Activated CD4-positive, CD25-positive, alpha-beta regulatory T cell treated with anti-CD3 and anti-CD28 coated beads, Interleukin-2, amount 50 U/mL, for 24 hours (primary cell): ENCODE data around the gene LINGO3.
A peak's percentile ranks its signal among the peaks of the same experiment; 100 is the strongest.

Source experiments
- ATAC-seq, 2 donors: fragments of 150-1000 bp; cut with Tn5 transposase; one replicate each; pipeline ENCODE4 v1.10.0; 2021; ENCODE audit warnings: mild to moderate bottlenecking in 1 of 2, moderate library complexity in 1 of 2

The LINGO3 gene

DNA sequence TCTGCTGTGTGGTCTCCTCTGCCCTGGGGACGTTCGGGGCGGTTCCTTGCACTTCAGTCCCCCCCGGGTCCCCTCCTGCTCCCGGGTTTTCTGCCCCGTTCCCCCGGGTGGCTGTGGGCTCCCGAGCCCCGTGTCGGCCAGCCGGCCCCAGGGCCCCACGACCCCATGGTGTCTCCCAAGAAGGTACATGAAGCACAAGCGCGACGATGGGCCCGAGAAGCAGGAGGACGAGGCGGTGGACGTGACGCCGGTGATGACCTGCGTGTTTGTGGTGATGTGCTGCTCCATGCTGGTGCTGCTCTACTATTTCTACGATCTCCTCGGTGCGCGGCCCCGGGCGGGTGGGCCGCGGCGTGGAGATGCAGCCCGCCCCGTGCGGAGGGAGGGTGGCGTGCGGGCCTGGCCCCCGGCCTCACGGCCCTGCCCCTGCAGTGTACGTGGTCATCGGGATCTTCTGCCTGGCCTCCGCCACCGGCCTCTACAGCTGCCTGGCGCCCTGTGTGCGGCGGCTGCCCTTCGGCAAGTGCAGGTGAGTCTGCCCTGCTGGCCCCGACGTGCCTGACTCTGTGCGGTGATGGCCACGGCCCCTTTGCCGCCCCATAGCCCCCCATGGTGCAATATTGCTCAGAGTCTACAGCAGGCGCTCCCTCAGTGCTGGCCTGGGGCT is 31.8 kb upstream of the LINGO3 start:
- ATAC-seq: no peak

DNA sequence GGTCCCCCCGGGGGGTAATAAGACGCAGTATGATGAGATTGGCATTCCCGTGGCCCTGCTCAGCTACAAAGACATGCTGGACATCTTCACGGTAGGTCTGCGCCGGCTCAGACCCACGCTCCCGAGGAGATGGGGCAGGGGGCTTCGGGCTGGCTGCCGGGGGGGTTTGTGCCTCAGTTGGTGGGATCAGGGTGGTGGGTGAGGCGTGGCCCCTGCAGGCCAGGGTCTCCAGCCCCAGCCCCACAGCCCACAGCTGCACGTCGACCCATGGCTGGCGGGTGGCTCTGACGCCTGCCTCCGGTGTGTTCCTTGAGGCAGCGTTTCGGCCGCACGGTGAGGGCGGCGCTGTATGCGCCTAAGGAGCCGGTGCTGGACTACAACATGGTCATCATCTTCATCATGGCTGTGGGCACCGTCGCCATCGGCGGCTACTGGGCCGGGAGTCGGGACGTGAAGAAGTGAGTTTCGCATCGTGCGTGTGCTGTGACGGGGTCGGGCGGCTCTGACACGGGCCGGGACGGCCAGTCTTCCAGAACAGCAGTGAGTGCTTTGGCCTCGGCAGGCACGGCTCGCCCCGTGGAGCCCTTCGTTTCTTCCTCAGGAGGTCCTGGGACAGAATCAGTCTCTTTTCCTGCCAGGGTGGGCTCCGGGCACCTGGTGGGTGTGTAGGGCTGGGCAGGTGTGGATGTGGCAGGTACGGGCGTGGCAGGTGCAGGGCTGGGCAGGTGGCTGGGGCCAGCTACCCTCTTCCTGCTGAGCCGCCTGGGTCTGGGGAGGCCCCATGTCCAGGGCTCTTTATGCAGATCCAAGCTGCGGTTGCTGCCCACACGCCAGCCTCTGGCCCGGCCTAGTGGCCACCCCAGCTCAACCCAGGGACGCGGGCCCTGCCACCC is 31.0 kb upstream of the LINGO3 start:
- no peak for ATAC-seq

DNA sequence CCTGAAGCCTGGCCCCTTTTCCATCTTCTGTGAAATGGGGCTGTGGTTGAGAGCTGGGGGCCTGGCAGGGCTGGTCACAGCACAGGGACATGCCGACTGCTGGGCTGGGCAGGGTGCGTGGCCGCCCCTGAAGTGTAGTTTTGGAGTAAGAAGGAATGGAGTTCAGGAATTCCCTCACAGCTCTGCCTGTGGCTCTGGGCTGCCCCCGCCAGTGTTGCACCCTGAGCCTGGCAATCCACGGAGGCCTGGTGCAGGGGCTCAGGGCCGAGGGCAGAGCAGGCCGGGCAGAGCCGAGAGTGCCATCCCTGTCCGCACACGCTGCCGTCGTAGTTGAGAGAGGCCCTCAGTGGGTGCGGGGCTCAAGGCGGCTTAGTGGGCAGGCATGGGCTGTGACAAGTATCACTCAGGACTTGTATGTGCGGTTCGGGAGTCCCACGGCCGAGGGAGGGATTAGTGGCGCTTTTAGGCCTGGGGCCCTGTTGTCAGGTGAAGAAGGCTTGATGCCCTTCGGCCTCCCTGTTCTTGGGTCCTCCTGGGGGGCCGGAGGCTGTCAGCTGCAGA is 30.2 kb upstream of the LINGO3 start:
- no peak for ATAC-seq

DNA sequence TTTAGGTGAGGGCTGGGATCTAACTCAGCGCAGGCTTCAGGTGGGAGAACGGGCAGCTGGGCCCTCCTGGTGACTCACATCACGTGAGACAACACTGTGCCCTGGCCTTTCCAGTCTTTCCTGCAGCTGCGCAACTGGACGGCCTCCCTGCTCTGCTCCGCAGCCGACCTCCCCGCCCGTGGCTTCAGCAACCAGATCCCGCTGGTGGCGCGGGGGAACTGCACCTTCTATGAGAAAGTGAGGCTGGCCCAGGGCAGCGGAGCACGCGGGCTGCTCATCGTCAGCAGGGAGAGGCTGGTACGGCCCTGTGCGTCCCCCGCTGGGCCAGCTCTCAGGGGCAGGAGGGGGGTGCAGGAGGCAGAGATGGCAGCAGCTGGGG is 29.4 kb upstream of the LINGO3 start:
- ATAC-seq: peak in 1 of 2 donors; percentile 31

DNA sequence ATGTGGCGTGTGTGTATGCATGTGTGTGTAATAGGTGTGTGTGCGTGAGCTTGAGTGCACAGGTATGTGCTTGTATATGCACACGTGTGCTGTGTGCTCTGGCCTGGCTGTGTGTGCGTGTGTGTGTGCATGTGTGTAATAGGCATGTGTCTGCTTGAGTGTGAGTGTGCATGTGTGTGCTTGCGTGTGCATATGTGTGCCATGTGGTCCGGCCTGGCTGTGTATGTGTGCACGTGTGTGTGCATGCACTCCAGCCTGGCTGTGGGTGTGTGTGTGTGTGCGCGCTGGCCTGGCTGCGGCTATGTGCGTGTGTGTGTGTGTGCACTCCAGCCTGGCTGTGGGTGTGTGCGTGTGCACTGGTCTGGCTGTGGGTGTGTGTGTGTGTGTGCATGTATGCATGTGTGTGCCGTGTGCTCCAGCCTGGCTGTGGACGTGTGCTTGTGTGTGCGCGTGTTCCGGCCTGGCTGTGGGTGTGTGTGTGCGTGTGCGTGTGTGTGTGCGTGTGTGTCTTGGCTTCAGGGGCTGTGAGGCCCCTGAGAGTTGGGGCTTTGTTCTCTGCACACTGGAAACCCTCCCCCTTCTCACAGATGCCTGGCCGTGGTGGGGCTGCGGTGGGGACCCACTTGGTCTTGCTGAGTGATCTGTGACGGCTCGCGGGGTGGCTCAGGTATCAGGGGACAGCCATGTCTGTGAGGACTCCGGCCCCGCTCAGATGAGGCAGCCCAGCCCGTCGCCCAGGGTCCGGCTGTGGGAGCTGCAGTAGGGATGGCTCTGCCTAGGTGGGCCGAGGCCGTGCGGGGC is 28.8 kb upstream of the LINGO3 start:
- ATAC-seq: no peak

DNA sequence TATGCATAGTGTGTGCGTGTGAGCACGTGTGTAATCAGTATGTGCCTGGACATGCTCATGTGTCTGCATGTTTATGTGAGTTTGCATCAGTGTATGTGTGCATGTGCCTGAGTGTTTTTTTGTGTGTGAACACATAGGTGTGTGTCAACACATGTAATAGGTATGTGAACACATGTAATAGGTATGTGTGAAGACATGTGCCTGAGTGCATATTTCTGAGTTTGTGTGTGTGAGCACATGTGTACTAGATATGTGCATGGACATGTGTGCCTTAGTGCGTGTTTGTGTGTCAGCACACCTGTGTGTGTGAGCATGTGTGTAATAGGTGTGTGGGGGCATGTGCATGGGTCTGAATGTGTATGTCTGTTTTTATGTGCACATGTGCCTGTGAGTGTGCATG is 27.9 kb upstream of the LINGO3 start:
- no peak for ATAC-seq

DNA sequence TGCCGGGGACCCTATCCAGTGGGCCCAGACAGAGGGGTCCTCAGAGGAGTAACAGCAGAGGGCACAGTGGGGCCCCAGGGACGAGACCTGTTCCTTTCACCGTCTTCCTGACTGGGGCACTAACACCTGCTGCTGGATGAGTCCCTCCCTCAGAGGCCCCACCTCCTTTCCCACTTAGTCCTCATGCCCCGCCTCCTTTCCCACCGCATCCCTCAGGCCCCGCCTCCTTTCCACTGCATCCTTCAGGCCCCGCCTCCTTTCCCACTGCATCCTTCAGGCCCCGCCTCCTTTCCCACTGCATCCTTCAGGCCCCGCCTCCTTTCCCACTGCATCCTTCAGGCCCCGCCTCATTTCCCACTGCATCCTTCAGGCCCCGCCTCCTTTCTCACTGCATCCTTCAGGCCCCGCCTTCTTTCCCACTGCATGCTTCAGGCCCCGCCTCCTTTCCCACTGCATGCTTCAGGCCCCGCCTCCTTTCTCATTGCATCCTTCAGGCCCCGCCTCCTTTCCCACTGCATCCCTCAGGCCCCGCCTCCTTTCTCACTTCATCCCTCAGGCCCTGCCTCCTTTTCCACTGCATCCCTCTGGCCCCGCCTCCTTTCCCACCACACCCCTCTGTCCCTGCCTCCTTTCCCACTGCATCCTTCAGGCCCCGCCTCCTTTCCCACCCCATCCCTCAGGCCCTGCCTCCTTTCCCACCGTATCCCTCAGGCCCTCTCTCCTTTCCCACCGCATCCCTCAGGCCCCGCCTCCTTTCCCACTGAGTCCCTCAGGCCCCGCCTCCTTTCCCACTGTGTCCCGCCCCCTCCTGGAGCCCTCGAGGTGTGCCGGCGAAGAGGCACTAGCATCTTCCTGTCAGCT is 27.3 kb upstream of the LINGO3 start:
- no peak for ATAC-seq

DNA sequence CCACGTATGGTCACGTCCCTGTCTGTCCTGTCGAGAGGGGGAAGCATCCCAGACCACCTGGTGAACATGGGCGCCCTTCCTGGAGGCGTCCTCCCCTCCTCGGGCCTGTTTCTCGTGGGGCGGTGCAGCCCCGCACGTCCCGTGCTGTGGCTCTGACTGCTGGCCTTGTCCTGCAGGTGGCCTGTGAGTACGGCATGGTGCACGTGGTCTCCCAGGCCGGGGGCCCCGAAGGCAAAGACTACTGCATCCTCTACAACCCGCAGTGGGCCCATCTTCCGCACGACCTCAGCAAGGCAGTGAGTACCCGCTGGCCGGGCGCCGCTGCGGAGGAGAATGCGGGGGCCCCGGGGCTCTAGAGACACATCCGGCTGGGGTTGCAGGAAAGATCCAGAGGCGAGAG is 26.5 kb upstream of the LINGO3 start:
- ATAC-seq: no peak

DNA sequence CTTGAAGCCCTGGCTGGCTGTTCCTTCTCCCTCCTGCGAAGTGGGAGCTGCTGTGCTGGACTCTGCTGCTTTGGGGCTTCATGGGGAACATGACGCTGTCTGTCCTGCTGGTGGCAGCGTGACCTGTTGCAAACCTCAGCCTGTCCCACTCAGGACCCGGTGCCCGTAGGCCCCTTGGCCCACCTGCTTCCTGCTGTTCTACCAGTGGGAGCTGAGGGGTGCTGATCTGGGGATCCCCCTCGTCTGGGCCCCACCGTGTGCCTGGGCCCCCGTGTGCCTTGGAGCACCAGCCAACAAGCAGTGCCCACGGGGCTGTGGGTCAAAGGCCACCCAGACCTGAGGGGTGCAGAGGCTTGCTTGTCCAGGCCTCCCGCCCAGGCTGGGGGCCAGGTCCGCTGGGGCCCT is 25.9 kb upstream of the LINGO3 start:
- no peak for ATAC-seq

DNA sequence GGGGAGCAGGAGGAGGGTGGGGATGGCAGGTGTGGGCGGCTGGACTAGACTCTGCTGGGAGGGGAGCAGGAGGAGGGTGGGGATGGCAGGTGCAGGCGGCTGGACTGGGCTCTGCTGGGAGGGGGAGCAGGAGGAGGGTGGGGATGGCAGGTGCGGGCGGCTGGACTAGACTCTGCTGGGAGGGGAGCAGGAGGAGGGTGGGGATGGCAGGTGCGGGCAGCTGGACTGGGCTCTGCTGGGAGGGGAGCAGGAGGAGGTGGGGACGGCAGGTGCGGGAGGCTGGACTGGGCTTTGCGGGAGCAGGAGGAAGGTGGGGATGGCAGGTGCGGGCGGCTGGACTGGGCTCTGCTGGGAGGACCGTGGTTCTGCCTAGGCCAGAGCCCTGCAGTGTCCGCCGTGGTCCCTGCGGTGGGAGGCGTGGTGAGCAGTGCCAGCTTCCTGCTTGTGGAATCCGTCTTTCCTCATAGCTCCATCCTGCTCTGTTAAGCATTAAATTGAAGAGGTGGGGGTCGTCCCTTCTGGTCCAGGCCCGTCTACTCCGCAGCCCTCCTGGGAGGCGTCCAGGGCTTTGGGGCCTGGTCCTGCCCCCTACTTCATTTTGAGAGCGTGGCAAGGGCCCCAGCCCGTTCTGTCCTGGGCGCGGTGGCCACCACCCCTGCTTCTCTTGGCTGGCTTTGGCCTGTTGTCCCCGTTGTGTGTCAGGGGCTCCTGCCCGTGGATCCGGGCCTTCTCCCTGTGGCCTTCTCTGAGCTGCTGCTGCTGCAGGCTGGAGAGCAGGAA is 25.3 kb upstream of the LINGO3 start:
- ATAC-seq: no peak

DNA sequence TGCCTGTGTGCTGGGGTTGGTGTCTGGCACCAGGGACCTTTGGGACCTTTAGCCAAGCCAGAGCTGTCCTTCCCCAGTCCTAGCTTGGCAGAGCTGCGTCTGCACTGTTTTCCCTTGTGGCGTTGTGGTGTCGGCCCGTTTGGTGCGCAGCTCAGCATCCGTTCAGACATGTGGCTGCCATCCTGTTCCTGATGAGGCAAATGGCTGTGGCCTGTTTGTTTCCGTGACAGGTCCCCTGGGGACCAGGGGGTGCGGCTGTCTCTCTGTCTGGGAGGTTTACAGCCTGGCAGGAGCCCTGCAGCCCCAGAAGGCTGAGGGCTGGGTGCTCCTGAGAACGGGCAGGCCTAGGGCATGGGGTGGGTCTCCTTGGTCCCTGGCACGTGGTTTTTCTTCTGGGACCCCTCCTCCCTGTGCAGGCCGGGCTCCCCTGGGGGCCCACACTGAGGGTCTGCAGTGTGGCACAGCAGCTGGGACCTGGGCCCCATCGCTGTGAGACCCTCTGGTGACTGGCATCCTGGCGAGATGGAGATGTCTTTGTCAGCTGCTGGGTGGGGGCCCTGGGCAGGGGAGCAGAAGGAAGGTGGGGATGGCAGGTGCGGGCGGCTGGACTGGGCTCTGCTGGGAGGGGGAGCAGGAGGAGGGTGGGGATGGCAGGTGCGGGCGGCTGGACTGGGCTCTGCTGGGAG is 24.5 kb upstream of the LINGO3 start:
- no peak for ATAC-seq

DNA sequence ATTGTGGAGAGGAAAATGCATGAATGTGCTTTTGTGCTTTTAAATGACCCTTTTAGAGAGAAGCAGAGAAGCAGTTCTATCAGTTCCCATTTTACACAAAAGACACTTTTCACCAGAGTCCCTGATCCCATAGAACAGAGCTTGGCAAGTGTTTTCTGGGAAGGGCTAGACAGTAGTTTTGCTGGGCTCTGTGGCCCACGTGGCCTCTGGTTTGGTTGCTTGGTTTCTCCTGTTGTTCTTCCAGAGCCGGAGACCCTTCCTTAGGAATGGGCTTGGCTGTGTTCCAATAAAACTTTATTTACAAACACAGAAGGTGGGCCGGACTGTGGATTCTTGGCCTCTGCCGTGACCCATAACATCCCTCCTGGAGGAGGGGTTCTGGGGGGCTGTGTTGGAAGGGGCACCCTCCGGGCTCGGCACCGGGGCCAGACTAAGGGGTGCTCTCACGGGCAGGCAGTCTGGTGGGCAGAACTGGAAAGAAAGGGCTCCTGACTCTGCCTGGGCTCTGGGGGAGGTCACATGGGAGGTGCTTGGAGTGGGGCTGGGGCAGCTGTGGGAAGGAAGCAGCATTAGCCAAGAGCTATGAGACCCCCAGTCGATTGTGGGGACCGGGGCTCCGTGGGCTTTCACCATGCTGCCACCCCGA is 23.8 kb upstream of the LINGO3 start:
- no peak for ATAC-seq

DNA sequence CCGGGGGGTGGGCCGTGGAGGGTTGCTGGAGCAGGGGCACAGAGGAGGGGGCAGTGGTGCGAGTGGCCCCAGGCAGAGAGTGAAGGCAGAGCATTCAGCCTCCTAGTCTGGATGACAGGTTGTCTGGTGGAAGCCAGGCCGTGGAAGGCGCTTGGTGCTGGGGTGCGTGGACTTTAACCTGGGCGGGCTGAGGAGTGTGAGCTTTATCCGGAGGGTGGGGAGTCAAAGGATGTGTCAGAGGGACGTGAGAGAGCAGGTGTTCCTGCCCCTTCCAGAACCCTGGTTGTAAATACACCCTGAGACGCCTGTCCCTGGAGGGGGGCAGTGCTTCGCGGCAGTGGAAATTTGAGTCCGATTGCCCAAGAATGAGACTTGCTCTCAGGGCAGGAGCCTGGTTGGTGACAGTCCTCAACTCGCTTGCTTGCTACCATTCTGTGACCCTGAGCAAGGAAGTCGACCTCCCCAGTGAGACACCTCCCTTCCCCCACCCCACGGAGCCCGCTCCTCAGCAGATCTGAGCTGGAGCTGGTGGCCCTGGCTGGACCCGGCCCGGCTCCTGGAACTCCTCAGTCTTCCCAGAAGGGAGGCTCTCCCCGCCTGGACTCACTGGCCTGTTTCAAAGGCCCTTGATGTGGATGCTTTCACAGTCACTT is 22.8 kb upstream of the LINGO3 start:
- no peak for ATAC-seq

DNA sequence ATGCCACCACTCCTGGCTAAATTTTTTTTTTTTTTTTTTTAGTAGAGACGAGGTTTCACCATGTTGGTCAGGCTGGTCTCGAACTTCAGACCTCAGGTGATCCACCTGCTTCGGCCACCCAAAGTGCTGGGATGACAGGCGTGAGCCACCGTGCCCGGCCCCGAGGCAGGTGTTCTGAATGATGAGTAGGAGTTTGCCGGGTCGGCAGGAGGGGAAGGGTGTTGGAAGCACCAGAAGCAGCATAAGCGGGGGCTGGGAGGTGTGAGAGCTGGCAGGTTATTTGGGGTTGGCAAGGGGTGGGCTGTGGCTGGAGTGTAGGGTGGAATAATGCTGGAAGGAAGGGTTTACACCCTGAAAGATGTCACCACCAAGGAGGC is 22.3 kb upstream of the LINGO3 start:
- no peak for ATAC-seq

DNA sequence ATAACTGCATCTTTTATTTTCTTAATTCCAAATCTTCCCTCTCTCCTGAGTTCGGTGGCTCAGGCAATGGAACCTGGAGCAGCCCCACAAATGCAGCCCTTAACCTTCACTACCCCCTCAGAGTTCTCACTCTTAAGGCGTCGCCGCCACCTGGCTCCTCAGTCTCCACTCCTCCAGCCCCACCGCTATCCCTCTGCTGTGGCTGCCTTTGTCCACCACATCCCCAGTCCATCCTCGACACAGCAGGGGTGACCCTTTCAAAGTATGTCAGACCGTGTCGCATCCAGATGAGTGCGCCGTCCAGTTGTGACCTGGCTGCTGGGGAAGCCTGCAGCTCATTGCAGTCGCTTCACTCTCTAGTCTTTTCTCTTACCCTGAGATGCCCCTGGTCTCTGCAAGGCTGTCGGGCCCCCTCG is 21.6 kb upstream of the LINGO3 start:
- ATAC-seq: no peak

DNA sequence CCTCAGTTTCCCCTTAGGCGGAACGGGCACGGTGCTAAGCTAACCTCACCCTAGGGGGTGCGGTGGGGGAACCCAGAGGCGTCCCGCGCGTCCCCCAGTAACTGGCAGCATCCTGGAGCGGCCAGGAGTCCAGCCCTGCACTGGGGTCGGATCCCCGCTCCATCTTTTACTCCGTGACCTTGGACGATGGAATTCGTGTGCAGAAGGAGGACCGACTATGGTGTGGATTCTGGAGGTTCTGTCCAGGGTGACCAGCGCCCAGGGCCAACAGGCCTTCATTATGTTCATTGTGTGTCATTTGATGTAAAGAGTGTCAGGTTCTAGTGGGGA is 21.2 kb upstream of the LINGO3 start:
- ATAC-seq: no peak

DNA sequence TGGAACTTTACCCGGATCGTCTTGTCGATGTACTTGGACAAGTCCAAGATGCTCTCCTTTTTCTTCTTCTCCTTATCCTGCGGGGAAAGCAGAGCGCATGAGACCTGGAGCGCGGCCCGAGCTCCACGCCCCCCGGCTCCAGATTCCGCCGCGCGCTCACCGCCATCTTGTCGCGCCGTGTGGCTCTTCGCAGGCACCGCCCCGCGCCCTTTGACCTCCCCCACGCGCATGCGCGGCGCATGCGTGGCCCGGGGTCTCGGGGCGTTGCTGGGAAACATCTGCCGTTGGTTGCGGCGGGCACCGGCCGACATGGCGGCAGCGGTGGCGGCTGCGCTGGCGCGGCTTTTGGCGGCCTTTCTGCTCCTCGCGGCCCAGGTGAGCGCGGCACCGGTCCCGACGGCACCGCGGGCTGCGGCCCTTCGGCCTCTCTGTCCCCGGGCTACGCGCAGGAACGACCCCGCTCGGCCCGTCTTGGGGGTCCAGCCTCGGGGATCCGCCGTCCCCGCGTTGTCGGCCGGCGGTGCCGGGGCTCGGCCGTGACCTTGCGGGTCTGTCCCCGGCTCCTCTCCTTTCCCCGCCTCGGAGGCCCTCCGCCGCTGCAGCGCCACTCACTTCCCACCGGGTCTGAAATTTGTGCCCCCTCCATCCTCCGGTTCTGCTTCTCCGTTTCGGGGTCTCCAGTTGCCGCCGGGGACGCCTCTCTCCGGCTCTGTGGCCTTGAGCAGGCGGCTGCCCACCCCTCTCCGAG is 20.6 kb upstream of the LINGO3 start, which contains the start of the genes LSM7 and SPPL2B:
LSM7 (minus strand) TSS at position 186 of the 748 bp plus-strand sequence; CDS start at position 166, 20 bp downstream.
SPPL2B (plus strand) TSS at position 284 of the 748 bp plus-strand sequence; CDS start at position 310, 26 bp downstream.
- peak; percentile 75 to 82 for ATAC-seq

DNA sequence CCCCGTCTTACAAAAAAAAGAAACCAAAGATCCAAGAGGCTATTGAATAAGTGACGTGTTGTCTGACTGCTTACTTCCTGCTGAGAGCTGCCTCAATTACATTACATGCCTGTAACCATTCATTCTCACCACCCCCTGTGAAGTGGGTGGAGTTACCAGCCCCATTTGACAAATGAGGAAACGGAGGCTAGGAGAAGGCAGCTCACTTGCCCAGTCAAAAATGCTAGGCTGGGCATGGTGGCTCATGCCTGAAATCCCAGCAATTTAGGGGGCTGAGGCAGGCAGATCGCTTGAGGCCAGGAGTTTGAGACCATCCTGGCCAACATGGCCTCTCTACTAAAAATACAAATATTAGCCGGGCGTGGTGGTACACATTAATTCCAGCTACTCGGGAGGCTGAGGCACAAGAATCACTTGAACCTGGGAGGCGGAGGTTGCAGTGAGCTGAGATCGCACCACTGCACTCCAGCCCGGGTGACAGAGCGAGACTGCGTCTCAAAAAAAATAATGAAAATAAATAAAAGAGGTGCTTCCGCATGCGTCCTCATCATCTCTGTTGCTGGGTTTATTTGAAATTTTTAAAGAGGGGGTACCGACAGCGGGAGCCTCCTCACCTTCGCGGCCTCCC is 19.9 kb upstream of the LINGO3 start:
- peak; percentile 86 to 89 for ATAC-seq
